HepG2 (cell line): ENCODE measurements around the gene GFRA4. TPM values are rescaled to one million over a fixed set of nuclear protein-coding genes. Genes with fewer than 3 reads are reported as not detected.

Experiments
- ATAC-seq: fragments of 200-7000 bp; cut with Tn5 transposase; 3 replicates; pipeline ENCODE4 v1.9.1; 2020; ENCODE audit warnings: mild to moderate bottlenecking, moderate library complexity
- BruUV-seq: library from RNA; stranded (reverse); fragments of 400-500 nt; replicated peaks from 2 replicates; lab custom pipeline; 2021; lab: Mats Ljungman, UMichigan
- CTCF ChIA-PET: fragments of 300-600 bp; formaldehyde crosslinking; extraction: SDS; loops from one replicate; lab custom pipeline; 2021; ENCODE audit warnings: low total read pairs, inconsistent platforms, low intra/inter-chr PET ratio; lab: Yijun Ruan, JAX
- POLR2A ChIA-PET: fragments of 350-600 bp; sonication (Branson Sonifier 250); formaldehyde crosslinking; loops from one replicate; lab custom pipeline; 2020; ENCODE audit warnings: antibody characterized with exemption, inconsistent platforms; lab: Yijun Ruan, JAX
- DNase-seq: peaks from one replicate; pipeline ENCODE4 v3.0.0-alpha.2; 2015; ENCODE audit warnings: low spot score
- FAIRE-seq: peaks from 3 replicates; lab custom pipeline; 2011; peaks lifted over from hg19 to GRCh38; lab: Jason Lieb, UNC
- H2AFZ ChIP-seq: one replicate; pipeline ENCODE4 v1.6.1; 2011; ENCODE audit warnings: low read length, inconsistent platforms
- H3K27ac ChIP-seq: fragments of 300-600 bp; 3 replicates; pipeline ENCODE4 v1.8.0; 2011; ENCODE audit warnings: mixed run types, mild to moderate bottlenecking, mixed read lengths, low read length, inconsistent platforms; ENCODE audit not compliant: insufficient read depth; ENCODE audit errors: extremely low read length
- H3K27me3 ChIP-seq, 2 experiments: fragments of 200-600 bp in 1 of 2; 2 replicates in 1 of 2; 3 replicates in 1 of 2; pipeline versions ENCODE4 v1.6.0 to v1.8.0; 2011; ENCODE audit warnings: low read length in 2 of 2, mild to moderate bottlenecking in 2 of 2, moderate library complexity in 2 of 2, inconsistent platforms in 1 of 2; ENCODE audit not compliant: insufficient read depth in 2 of 2, control insufficient read depth in 1 of 2
- H3K36me3 ChIP-seq, 2 experiments: fragments of 200-600 bp in 1 of 2; replicated peaks in 1 of 2; 2 replicates in 1 of 2; 3 replicates in 1 of 2; pipeline versions ENCODE4 v1.5.1 to v1.8.0; 2011; ENCODE audit warnings: low read length in 2 of 2, inconsistent platforms in 1 of 2; ENCODE audit not compliant: insufficient read depth in 2 of 2, control insufficient read depth in 1 of 2
- H3K4me1 ChIP-seq: 2 replicates; pipeline ENCODE4 v1.5.1; 2012; ENCODE audit warnings: low read length, inconsistent platforms; ENCODE audit not compliant: insufficient read depth
- H3K4me2 ChIP-seq: 2 replicates; pipeline ENCODE4 v1.6.0; 2011; ENCODE audit warnings: low read depth, low read length, inconsistent platforms
- H3K4me3 ChIP-seq, 3 experiments: fragments of 200-600 bp in 1 of 3; sonication (generic), shearing (Covaris generic) in 1 of 3; replicated peaks in 1 of 3; 2 replicates each; pipeline ENCODE4 v1.5.1; 2011 to 2016; ENCODE audit warnings: low read length in 3 of 3, inconsistent platforms in 2 of 3, low read depth in 2 of 3, mild to moderate bottlenecking in 2 of 3, control low read depth in 1 of 3, mixed read lengths in 1 of 3; ENCODE audit not compliant: insufficient read depth in 1 of 3
- H3K79me2 ChIP-seq: one replicate; pipeline ENCODE4 v1.6.1; 2011; ENCODE audit warnings: low read length, inconsistent platforms; ENCODE audit not compliant: insufficient read depth
- H3K9ac ChIP-seq: 2 replicates; pipeline ENCODE4 v1.6.0; 2011; ENCODE audit warnings: mild to moderate bottlenecking, low read depth, low read length, inconsistent platforms; ENCODE audit not compliant: insufficient read depth
- H3K9me3 ChIP-seq: 2 replicates; pipeline ENCODE4 v1.5.1; 2012; ENCODE audit warnings: mild to moderate bottlenecking, low read length
- H4K20me1 ChIP-seq: 2 replicates; pipeline ENCODE4 v1.6.0; 2011; ENCODE audit warnings: inconsistent platforms, mild to moderate bottlenecking, low read length, moderate library complexity; ENCODE audit not compliant: insufficient read depth
- ARNT2 ChIP-seq: sonication (generic); formaldehyde crosslinking; IDR thresholded peaks from 2 replicates; pipeline ENCODE4 v1.8.0; 2022; ENCODE audit warnings: mild to moderate bottlenecking, low read depth, missing genetic modification reagents, moderate library complexity
- ATF5 ChIP-seq: sonication (generic); formaldehyde crosslinking; IDR thresholded peaks from 2 replicates; pipeline ENCODE4 v1.4.0; 2020; ENCODE audit warnings: mild to moderate bottlenecking, low read depth, missing genetic modification reagents
- BCL6 ChIP-seq: IDR thresholded peaks from 2 replicates; pipeline ENCODE4 v1.6.1; 2016; ENCODE audit warnings: missing genetic modification reagents, missing compliant biosample characterization
- KDM1A ChIP-seq: IDR thresholded peaks from 2 replicates; pipeline ENCODE4 v1.6.1; 2016; ENCODE audit warnings: missing compliant biosample characterization
- MXI1 ChIP-seq: IDR thresholded peaks from 3 replicates; pipeline ENCODE4 v1.6.1; 2012; ENCODE audit warnings: low read depth, low read length, inconsistent platforms, borderline replicate concordance
- REST ChIP-seq, 2 experiments: IDR thresholded peaks; 2 replicates each; pipeline ENCODE4 v1.6.1; 2011 to 2012; ENCODE audit warnings: low read length in 2 of 2, borderline replicate concordance in 1 of 2, low read depth in 1 of 2, mild to moderate bottlenecking in 1 of 2, moderate library complexity in 1 of 2
- ZNF331 ChIP-seq: sonication (generic); formaldehyde crosslinking; IDR thresholded peaks from 2 replicates; pipeline ENCODE4 v1.4.0; 2020; ENCODE audit warnings: missing genetic modification reagents
- ZNF34 ChIP-seq: sonication (generic); formaldehyde crosslinking; IDR thresholded peaks from 2 replicates; pipeline ENCODE4 v1.4.0; 2020; ENCODE audit warnings: mild to moderate bottlenecking, missing genetic modification reagents, borderline replicate concordance
- ZSCAN30 ChIP-seq: sonication (generic); formaldehyde crosslinking; IDR thresholded peaks from 2 replicates; pipeline ENCODE4 v1.5.0; 2020; ENCODE audit warnings: mild to moderate bottlenecking, missing genetic modification reagents
- WGBS: methylation state at CpG from one replicate; pipeline ENCODE4 v1.1.6; 2017; ENCODE audit warnings: low lambda C conversion rate; 5-methylcytosine and 5-hydroxymethylcytosine counted together
- in situ Hi-C: cut with HindIII; loops from 2 replicates; pipeline ENCODE4 v1.10.0; 2017; ENCODE audit warnings: low pct_unique_long_range_greater_than_20kb; ENCODE audit not compliant: extremely low pct_ligation_motif_present
- intact Hi-C: fragments of 100-400 bp; cut with micrococcal nuclease; formaldehyde crosslinking; loops from one replicate; pipeline ENCODE4 v1.10.0; 2022; ENCODE audit not compliant: unreplicated experiment
- polyA plus RNA-seq, 8 experiments: library from polyadenylated mRNA; depleted of rRNA in 3 of 8; stranded (reverse) in 7 of 8; unstranded in 1 of 8; fragments of >200 nt; fragmentation: Illumina TruSeq in 4 of 8; extraction: Trizol in 4 of 8; gene quantifications; 2 replicates each; pipeline versions ENCODE4 v1.2.1 to v1.2.3, GENCODE V29; 2011 to 2016; ENCODE audit warnings: low read depth in 4 of 8, missing spikeins in 1 of 8, mixed read lengths in 1 of 8; ENCODE audit not compliant: insufficient read depth in 1 of 8
- total RNA-seq, 5 experiments: library from RNA; depleted of rRNA; stranded (reverse); fragments of >200 nt; fragmentation: Illumina TruSeq; extraction: Trizol; gene quantifications; 2 replicates each; pipeline ENCODE4 v1.2.3, GENCODE V29; 2016; ENCODE audit warnings: low read depth in 1 of 5

GFRA4 gene
- total and polyA plus RNA-seq, 2 of the 13 experiments (the other 11 are each of a cell fraction or from before 2014, with no cell fraction given), result not detected

- ChIA-PET CTCF (interaction anchor here (2.9 kb wide), 1 partner anchor 30 kb away, joined by 65 read pairs; no protein-coding TSS in a partner anchor), POLR2A (interaction anchor here (1.3 kb wide), 1 partner anchor 89 kb away, joined by 3 read pairs; the partner anchor contains the start of gene ADISSP)
- DNase-seq, result no peak
- WGBS, result 24% methylated on average over 14 of the region's 14 CpGs
- FAIRE-seq, result no peak
- intact Hi-C loops (no loop called here), in situ Hi-C loops (loop anchor here (5.0 kb wide), 1 partner anchor 33 kb away; the partner anchor contains the start of gene SIGLEC1)
- 0 out of 2 replicates have a peak, but pooled peaks cover 9% of the 10 kb centered on the region for H3K4me1 ChIP-seq
- H3K4me2 ChIP-seq, result no peak overlapping the region
- no peak for TF ChIP-seq ZSCAN30 (CRISPR knock-in tag)
- TF ChIP-seq ARNT2 (CRISPR knock-in tag), result no peak
- H3K79me2 ChIP-seq, result no peaks in the 10 kb centered on the region
- no TSS peak for BruUV-seq
- no peaks in the 10 kb centered on the region for H4K20me1 ChIP-seq
- no peak overlapping the region for H3K4me3 ChIP-seq
- no peak overlapping the region for H3K9ac ChIP-seq
- H3K9me3 ChIP-seq, result no peaks in the 10 kb centered on the region
- H2AFZ ChIP-seq, result no peak overlapping the region
- ATAC-seq, result no peak
- no peaks in the 10 kb centered on the region for H3K36me3 ChIP-seq
- H3K27me3 ChIP-seq, result peaks cover 47 to 82% of the 10 kb centered on the region in 2 experiments
- no peak overlapping the region for H3K27ac ChIP-seq
These were observed 15.9 kb upstream of the GFRA4 start for GRCh38 chr20:3678856-3679720.

- BruUV-seq, result no TSS peak
- Histone ChIP-seq H3K4me2 (no peak overlapping the region), H3K79me2 (no peaks in the 10 kb centered on the region), H3K27ac (no peak overlapping the region), H3K36me3 (no peaks in the 10 kb centered on the region), H3K4me1 (0 out of 2 replicates have a peak, but pooled peaks cover 9% of the 10 kb centered on the region), H3K9ac (no peak overlapping the region), H3K27me3 (peaks cover 47 to 90% of the 10 kb centered on the region in 2 experiments), H4K20me1 (no peaks in the 10 kb centered on the region), H3K4me3 (no peak overlapping the region), H3K9me3 (no peaks in the 10 kb centered on the region), H2AFZ (no peak overlapping the region)
- POLR2A ChIA-PET, result interaction anchor here (1.3 kb wide), 1 partner anchor 90 kb away, joined by 3 read pairs; the partner anchor contains the start of gene ADISSP
- FAIRE-seq (no peak), DNase-seq (no peak), ATAC-seq (no peak)
- 12% methylated on average over 1 of the region's 2 CpGs for WGBS
- CTCF ChIA-PET, result interaction anchor here (2.9 kb wide), 1 partner anchor 31 kb away, joined by 65 read pairs; no protein-coding TSS in a partner anchor
- in situ Hi-C loops, result loop anchor here (5.0 kb wide), 1 partner anchor 34 kb away; the partner anchor contains the start of gene SIGLEC1
- intact Hi-C loops, result no loop called here
- TF ChIP-seq BCL6 (no peak), REST (IDR thresholded peaks at IDR 0.05; ENCODE audit: borderline replicate concordance in 1 of 2, low read depth in 1 of 2, low read length in 2 of 2) (no peak), KDM1A (CRISPR knock-in tag) (no peak), MXI1 (no peak), ZNF34 (CRISPR knock-in tag) (no peak), ZNF331 (CRISPR knock-in tag) (no peak), ATF5 (no peak)
These were observed 15.0 kb upstream of the GFRA4 start for GRCh38 chr20:3678198-3678597.
